Neural cell (in vitro differentiated cells): Measurements from ENCODE around the gene GNA12. TPM values are rescaled to one million over a fixed set of nuclear protein-coding genes. Genes with fewer than 3 reads are reported as not detected.
"Not testable (repeated sequence)": the region's sequence is repeated elsewhere in the genome, so short reads cannot be mapped to it uniquely, and the experiment has no call there.

ENCODE experiments used
- H2AFZ ChIP-seq: fragments of 200-600, 300-800 bp; sonication (generic), shearing (Covaris generic); 2 replicates; pipeline ENCODE4 v1.6.0; 2014; ENCODE audit warnings: low read depth, mild to moderate bottlenecking, antibody characterized with exemption, low read length, moderate library complexity
- H3F3A ChIP-seq: fragments of 200-600 bp; shearing (Covaris generic); 2 replicates; pipeline ENCODE4 v1.6.1; 2016; ENCODE audit warnings: mild to moderate bottlenecking, moderate library complexity, mixed read lengths, antibody characterized with exemption, low read length; ENCODE audit not compliant: insufficient read depth, poor library complexity, severe bottlenecking
- H3K27ac ChIP-seq: fragments of 200-600, 300-800 bp; sonication (generic), shearing (Covaris generic); 2 replicates; pipeline ENCODE4 v1.5.1; 2014; ENCODE audit warnings: mild to moderate bottlenecking, low read length, moderate library complexity
- H3K27me3 ChIP-seq: fragments of 300-800, 200-600 bp; sonication (generic), shearing (Covaris generic); 2 replicates; pipeline ENCODE4 v1.6.0; 2014; ENCODE audit warnings: mild to moderate bottlenecking, low read depth, low read length, moderate library complexity; ENCODE audit not compliant: insufficient read depth
- H3K36me3 ChIP-seq: fragments of 300-800, 200-600 bp; sonication (generic), shearing (Covaris generic); 2 replicates; pipeline ENCODE4 v1.5.1; 2014; ENCODE audit warnings: mild to moderate bottlenecking, antibody characterized with exemption, low read length, moderate library complexity; ENCODE audit not compliant: insufficient read depth
- H3K4me2 ChIP-seq: fragments of 300-800, 200-600 bp; sonication (generic), shearing (Covaris generic); 2 replicates; pipeline ENCODE4 v1.6.0; 2014; ENCODE audit warnings: mild to moderate bottlenecking, low read length
- H3K4me3 ChIP-seq: fragments of 300-800, 200-600 bp; sonication (generic), shearing (Covaris generic); 2 replicates; pipeline ENCODE4 v1.5.1; 2014; ENCODE audit warnings: mild to moderate bottlenecking, low read length, moderate library complexity
- H3K79me2 ChIP-seq: fragments of 200-600 bp; shearing (Covaris generic); replicated peaks from 2 replicates; pipeline ENCODE4 v1.6.0; 2014; ENCODE audit warnings: mild to moderate bottlenecking, low read length, moderate library complexity; ENCODE audit not compliant: insufficient read depth
- H3K9ac ChIP-seq: fragments of 300-800, 200-600 bp; sonication (generic), shearing (Covaris generic); 2 replicates; pipeline ENCODE4 v1.6.1; 2016; ENCODE audit warnings: mild to moderate bottlenecking, low read length, mixed read lengths
- H3K9me2 ChIP-seq: fragments of 200-600 bp; shearing (Covaris generic); 2 replicates; pipeline ENCODE4 v1.6.1; 2016; ENCODE audit warnings: mild to moderate bottlenecking, low read length, mixed read lengths; ENCODE audit not compliant: insufficient read depth
- H3K9me3 ChIP-seq: fragments of 200-600, 300-800 bp; sonication (generic), shearing (Covaris generic); 2 replicates; pipeline ENCODE4 v1.6.1; 2016; ENCODE audit warnings: mild to moderate bottlenecking, mixed run types, low read length, moderate library complexity, mixed read lengths
- H4K20me1 ChIP-seq: fragments of 200-600 bp; shearing (Covaris generic); 2 replicates; pipeline ENCODE4 v1.6.1; 2016; ENCODE audit warnings: mild to moderate bottlenecking, mixed run types; ENCODE audit not compliant: insufficient read depth
- CTCF ChIP-seq: fragments of 450-650 bp; IDR thresholded peaks from 2 replicates; pipeline ENCODE4 v1.5.1; 2014; ENCODE audit warnings: antibody characterized with exemption, mild to moderate bottlenecking, moderate library complexity; ENCODE audit not compliant: poor library complexity, severe bottlenecking
- EP300 ChIP-seq: fragments of 450-650 bp; conservative IDR thresholded peaks from 2 replicates; pipeline ENCODE4 v1.6.1; 2014; ENCODE audit warnings: antibody characterized with exemption, mild to moderate bottlenecking, moderate library complexity; ENCODE audit not compliant: poor library complexity, severe bottlenecking
- EZH2 ChIP-seq: fragments of 200-600, 300-800 bp; shearing (Covaris generic), sonication (generic); IDR thresholded peaks from 2 replicates; pipeline ENCODE4 v1.6.1; 2014; ENCODE audit warnings: antibody characterized with exemption, low read length, borderline replicate concordance, mild to moderate bottlenecking; ENCODE audit not compliant: insufficient read depth, poor library complexity, severe bottlenecking
- MXI1 ChIP-seq: fragments of 450-650 bp; conservative IDR thresholded peaks from 2 replicates; pipeline ENCODE4 v1.6.1; 2014; ENCODE audit warnings: antibody characterized with exemption, mild to moderate bottlenecking; ENCODE audit not compliant: poor library complexity, severe bottlenecking
- POLR2AphosphoS5 ChIP-seq: IDR thresholded peaks from 2 replicates; pipeline ENCODE4 v1.6.1; 2012
- RAD21 ChIP-seq: fragments of 450-650 bp; conservative IDR thresholded peaks from 2 replicates; pipeline ENCODE4 v1.6.1; 2014; ENCODE audit warnings: antibody characterized with exemption, mild to moderate bottlenecking, moderate library complexity
- SMC3 ChIP-seq: fragments of 450-650 bp; conservative IDR thresholded peaks from 2 replicates; pipeline ENCODE4 v1.6.1; 2014; ENCODE audit warnings: antibody characterized with exemption, mild to moderate bottlenecking, moderate library complexity; ENCODE audit not compliant: poor library complexity
- TAF1 ChIP-seq: IDR thresholded peaks from 2 replicates; pipeline ENCODE4 v1.6.1; 2012; ENCODE audit warnings: low read depth
- polyA plus RNA-seq: library from polyadenylated mRNA; depleted of rRNA; stranded (reverse); fragments of >200 nt; gene quantifications from 2 replicates; pipeline ENCODE4 v1.2.3, GENCODE V29; 2014
- TF ChIP-seq, protein P1 (sequence below): IDR thresholded peaks from 2 replicates; pipeline ENCODE4 v1.6.1; 2012; ENCODE audit warnings: borderline replicate concordance

Gene GNA12
- polyA plus RNA-seq, 1 donor from 2014 or later, result 15.5 TPM

GRCh38 chr7:2729031-2729892 lies 114.8 kb downstream of the GNA12 start (continued):
- TF ChIP-seq, protein P1, sequence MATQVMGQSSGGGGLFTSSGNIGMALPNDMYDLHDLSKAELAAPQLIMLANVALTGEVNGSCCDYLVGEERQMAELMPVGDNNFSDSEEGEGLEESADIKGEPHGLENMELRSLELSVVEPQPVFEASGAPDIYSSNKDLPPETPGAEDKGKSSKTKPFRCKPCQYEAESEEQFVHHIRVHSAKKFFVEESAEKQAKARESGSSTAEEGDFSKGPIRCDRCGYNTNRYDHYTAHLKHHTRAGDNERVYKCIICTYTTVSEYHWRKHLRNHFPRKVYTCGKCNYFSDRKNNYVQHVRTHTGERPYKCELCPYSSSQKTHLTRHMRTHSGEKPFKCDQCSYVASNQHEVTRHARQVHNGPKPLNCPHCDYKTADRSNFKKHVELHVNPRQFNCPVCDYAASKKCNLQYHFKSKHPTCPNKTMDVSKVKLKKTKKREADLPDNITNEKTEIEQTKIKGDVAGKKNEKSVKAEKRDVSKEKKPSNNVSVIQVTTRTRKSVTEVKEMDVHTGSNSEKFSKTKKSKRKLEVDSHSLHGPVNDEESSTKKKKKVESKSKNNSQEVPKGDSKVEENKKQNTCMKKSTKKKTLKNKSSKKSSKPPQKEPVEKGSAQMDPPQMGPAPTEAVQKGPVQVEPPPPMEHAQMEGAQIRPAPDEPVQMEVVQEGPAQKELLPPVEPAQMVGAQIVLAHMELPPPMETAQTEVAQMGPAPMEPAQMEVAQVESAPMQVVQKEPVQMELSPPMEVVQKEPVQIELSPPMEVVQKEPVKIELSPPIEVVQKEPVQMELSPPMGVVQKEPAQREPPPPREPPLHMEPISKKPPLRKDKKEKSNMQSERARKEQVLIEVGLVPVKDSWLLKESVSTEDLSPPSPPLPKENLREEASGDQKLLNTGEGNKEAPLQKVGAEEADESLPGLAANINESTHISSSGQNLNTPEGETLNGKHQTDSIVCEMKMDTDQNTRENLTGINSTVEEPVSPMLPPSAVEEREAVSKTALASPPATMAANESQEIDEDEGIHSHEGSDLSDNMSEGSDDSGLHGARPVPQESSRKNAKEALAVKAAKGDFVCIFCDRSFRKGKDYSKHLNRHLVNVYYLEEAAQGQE, result no peak
- TF ChIP-seq RAD21, result no peak

DNA sequence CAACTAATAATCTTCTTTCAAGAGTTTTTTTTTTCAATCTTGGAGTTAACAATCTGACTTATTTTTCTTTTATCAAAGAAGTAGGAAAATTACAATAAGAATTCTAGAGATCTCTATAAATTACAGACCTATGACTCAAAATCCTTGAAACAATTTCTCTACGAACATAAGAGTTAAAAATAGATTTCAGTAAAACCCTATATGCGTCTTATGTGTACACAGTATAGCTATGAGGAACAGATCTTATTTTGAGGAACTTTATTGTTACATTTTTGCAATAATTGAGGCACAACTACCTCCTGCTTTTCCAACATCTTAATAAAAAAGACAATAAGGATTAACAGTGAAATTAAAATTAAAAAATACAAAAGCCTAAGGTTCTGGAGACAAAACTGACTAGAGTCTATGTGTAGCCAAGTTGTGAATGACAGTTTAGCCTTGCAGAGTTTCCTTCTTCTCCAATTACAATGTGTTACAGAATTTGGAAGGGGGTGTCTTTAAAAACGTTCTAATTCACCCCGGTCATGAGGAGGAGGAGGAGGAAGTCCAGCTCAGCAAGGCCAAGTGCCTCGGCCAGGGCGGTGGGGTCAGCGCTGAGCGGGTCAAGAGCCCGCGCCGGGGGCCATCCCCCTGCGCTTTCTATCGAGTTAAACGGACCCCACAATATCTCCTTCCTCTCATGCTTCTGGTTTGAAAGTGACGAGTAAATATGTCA lies 115.6 kb downstream of the GNA12 start:
- no peak overlapping the region for H3K4me2 ChIP-seq
- H3K36me3 ChIP-seq, result no peaks in the 10 kb centered on the region
- H3K79me2 ChIP-seq, result no peaks in the 10 kb centered on the region
- TF ChIP-seq EZH2 (no peak), EP300 (no peak), CTCF (no peak), POLR2AphosphoS5 (no peak), MXI1 (no peak), TAF1 (no peak), RAD21 (no peak), SMC3 (no peak)
- TF ChIP-seq, protein P1, result no peak
- H3F3A ChIP-seq, result no peaks in the 10 kb centered on the region
- no peak overlapping the region for H3K9ac ChIP-seq
- no peak overlapping the region for H3K27ac ChIP-seq
- no peaks in the 10 kb centered on the region for H3K9me3 ChIP-seq
- no peaks in the 10 kb centered on the region for H3K27me3 ChIP-seq
- no peaks in the 10 kb centered on the region for H3K9me2 ChIP-seq
- H2AFZ ChIP-seq, result no peak overlapping the region
- H3K4me3 ChIP-seq, result no peak overlapping the region
- H4K20me1 ChIP-seq, result no peaks in the 10 kb centered on the region

DNA sequence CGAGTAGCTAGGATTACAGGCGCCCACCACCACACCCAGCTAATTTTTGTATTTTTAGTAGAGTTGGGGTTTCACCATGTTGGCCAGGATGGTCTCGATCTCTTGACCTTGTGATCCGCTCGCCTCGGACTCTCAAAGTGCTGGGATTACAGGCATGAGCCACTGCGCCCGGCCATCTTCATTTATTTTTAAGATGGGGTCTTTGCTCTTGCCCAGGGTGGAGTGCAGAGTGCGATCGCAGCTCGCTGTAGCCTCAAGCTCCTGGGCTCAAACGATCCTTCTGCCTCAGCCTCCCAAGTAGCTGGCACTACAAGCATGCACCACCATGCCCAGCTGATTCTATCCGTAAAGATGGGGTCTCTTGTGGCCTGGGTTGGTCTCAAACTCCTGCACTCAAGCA lies 116.9 kb downstream of the GNA12 start:
- not testable (repeated sequence) for H3K27me3 ChIP-seq, H3K9me2 ChIP-seq, H2AFZ ChIP-seq, H3K4me3 ChIP-seq, H3K9ac ChIP-seq, H3K4me2 ChIP-seq, H3K36me3 ChIP-seq, H3K27ac ChIP-seq, H3F3A ChIP-seq, H4K20me1 ChIP-seq, H3K79me2 ChIP-seq, H3K9me3 ChIP-seq
